GM19043 (cell line): ENCODE results near the gene KRTAP17-1.
"Not testable (repeated sequence)": the region's sequence is repeated elsewhere in the genome, so short reads cannot be mapped to it uniquely, and the experiment has no call there.

Experiments used
- ATAC-seq: cut with Tn5 transposase; IDR thresholded peaks from one replicate; pipeline ENCODE4 v1.9.1; 2021; ENCODE audit warnings: low read depth; ENCODE audit not compliant: unreplicated experiment

Gene KRTAP17-1

DNA sequence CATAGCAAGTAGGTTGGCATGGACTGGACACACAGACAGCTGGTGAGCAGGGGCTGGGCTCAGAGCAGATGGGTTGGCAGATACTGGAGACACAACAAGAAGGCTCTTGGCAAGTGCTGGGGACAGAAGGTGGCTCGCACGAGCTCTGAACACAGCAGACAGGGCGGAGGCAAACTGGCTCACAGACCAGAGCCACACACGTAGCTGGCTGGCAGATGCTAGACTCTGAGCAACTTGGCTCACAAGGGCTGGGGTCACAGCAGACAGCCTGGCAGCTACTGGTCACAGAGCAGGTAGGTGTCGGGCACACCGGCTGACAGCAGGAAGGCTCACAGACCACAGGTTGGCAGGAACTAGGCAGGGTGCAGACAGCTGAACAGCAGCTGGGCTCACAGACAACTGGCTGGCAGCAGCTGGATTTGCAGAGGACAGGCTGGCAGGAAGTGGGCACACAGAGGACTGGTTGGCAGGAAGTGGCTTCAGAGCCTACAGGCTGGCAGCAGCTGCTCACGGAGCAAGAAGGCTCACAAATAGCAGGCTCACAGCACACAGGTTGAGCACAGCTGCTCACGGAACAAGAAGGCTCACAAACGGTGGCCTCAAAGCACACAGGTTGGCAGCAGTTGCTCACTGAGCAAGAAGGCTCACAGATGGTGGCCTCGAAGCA is 7.1 kb downstream of the KRTAP17-1 start:
- no peak for ATAC-seq

DNA sequence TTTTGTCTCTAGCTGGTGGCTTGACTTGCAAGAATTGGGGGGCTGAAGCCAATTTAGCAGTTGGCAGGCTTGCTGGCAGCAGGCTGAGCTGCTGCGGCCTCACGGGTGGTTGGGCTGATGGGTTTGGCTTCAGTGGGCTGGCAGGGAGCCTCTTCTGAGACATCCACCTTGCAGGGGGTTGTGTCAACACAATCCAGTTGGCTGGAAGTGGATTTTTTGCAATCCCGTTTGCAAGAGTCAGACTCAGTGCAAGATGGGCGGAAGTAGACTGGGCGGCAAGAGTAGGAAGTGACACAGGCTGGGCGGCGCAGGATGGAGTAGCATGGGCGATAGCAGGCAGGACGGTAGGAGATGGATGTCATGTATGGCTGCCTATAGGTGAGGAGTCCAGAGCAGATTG is 7.9 kb downstream of the KRTAP17-1 start:
- no peak for ATAC-seq

DNA sequence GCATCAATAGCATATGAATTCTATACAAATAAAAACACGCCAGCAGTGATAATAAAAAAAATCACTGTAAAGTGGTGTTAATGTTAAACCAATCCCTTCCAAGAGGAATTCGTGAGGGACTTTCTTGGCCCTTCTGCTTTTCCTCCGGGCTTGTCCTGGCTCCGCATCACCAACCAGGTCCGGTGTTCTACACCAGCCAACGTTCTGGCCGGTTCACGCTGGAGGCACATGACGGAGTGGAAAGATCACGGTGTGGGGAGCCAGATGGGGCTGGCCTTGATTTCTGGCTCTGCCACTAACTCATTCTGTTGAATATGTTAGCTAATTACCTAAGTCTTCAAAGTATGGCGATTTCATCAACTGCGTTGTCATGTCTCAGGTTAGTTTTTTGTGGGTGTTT is 11.4 kb downstream of the KRTAP17-1 start:
- ATAC-seq, result no peak

DNA sequence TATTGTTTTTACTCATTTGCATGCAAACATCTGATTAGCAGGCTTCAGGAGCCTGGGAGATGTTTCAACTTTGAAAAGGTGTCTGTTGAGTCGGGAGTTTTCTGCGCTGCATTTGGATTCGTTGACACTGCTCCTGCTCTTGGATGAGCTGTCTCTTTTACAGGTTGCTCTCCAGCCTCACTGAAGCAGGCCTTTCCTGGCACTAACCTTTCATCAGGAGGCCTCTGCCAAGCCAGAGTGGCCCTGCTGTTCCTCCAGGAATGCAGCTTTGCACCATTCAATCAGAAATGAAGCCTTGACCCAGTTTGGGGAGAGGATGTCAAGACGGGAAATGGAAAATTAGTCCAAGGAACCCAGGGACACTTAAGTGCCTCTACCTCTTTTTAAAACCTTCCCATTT is 12.5 kb downstream of the KRTAP17-1 start:
- ATAC-seq, result no peak

DNA sequence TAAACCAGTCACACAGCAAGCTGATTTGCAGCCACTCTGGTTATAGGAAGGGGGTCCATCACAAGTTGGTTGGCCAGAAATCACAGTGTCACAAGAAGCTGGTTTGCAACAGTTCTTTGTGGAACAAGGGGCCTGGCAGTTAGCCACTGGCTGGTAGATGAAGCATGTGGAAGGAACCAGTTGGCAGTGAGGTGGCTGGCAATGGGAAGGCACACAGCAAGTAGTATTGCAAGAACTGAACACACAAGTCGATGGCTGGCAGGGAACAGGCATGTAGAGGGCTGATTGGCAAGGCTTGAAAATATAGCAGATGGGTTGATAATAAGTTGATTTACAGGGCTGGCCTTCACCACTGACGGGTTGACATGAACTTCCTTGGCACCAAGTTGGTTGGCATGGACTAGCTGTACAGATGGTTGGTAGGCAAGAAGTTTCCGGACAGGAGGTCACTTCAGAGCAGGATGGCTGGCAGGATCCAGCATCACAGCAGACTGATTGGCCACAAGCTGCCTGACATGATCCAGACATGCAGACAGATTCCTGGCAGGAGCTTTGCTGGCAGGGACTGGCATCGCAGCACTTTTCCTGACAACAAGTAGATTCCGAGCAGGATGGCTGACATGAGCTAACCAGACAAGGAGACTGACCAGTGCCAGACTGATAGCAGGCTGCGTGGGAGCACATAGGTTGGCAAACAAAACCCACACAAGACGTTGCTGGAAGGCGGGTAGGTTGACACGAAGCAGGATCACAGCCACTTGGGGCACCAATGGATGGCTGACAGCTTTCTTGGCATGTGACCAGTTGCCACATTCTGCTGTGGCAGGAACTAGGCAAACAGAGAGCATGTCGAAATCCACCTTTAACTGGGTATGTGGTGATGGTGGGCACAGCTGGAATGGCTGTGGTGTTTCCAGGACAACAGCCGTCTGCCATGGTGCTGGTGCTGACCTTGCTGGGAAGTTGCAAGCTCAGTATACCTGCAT is 13.3 kb downstream of the KRTAP17-1 start, which contains the start of gene KRTAP29-1:
TSS of gene KRTAP29-1 (minus strand) at position 936 of the 986 bp plus-strand sequence. CDS start at position 936, 0 bp downstream.
- no peak for ATAC-seq

DNA sequence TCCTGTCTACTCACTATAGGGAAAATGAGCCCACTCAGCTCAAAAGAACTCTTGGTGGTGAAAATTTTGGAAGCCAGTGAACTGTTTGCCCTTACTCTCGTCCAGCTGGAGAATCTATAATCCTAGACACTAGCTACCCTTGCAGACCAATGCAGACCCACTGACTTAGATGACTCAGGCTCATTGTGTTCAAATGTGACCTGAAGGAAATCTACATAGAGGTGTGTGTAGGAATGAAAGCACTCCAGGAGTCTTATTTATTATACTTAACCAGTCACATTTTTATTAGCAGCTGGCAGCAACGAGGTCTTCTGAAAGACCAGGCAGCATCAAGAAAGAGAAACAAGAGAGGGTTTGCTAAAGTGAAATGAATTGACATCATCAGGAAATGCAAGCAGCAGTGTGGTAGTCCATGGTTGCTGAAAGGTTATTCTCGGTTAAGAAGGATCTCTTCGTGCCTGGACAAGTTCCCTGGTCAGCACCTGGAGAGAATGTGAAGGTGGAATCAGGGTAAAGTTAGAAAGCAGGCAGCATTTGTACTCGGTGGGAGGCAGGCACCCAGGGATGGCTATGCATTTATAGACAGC is 14.2 kb downstream of the KRTAP17-1 start:
- ATAC-seq, result no peak

DNA sequence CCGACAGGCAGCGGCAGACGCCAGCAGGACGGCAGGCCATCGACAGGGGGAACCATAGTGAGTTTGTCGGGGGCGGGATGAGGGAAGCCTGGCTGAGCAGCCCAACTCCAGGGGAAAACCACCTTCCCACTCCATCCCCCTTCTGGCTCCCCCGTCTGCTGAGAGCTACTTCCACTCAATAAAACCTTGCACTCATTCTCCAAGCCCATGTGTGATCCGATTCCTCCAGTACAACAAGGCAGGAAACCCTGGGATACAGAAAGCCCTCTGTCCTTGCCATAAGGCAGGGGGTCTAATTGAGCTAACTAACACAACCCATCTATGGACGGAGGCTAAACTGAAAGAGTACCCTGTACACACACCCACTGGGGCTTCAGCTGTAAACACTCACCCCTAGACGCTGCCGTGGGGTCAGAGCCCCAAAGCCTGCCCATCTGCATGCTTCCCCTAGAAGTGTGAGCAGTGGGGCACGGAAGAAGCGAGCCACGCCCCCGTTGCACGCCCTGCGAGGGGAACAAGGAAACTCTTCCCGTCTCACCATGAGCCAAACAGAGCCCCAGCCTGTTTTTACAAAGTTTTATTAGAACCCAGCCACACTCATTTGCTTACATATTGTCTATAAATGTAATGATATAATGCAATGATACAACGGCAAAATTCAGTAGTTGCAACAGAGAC is 16.9 kb downstream of the KRTAP17-1 start:
- ATAC-seq, result no peak

DNA sequence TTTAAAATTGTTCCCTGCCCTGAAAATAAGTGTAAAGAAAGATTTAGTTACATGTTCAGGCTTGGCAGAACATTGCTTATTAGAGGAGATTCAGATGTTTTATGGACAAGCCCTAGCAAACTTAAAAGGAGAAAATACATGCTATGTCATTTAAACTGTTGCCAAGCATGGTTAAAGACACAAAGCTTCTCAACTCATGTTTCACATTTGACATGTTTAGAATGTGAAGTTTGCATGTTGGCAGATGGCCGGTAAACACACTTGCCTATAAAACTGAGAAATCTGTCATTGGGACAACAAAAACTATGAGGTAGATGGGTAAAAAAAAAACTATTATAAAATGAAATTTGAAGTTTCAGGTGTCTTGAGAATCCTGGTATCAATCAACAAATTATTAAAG is 18.7 kb downstream of the KRTAP17-1 start:
- ATAC-seq, result no peak

DNA sequence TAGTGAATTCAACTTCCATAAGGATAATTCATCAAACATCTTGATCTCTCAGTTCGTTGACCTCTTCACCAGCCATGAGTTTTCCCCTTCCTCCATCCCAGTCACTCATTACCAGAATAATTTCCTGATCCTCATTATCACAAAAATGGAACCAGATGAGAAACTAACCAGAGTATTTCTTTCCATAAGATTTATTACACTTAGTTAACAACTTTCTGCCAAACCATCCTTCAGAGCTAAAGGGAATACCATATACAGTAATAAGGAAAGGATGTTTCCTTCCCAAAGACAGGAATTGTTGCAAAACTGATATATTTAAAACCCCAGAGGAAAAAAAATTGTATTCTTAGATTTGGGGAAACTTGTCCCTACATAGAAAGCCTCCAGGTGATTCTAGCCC is 21.5 kb downstream of the KRTAP17-1 start:
- no peak for ATAC-seq

DNA sequence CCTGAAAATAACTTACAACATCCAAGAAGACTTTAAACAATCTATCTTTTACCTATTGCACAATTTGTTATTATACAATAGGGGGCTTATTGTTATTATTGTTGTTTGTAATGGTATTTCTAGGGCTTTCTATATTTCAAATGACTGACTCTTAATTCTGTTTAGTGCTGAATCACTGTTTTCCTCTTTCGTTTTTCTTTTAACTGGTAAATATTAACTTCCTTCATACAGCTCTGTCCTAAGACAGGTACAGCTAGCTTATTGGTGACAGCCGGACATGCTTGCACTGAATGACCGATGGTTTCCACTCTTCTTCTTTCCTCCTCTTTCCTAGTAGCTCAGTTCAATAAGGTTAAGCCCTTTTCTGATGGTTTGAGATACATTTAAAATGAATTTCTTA is 28.5 kb downstream of the KRTAP17-1 start:
- ATAC-seq, result no peak

DNA sequence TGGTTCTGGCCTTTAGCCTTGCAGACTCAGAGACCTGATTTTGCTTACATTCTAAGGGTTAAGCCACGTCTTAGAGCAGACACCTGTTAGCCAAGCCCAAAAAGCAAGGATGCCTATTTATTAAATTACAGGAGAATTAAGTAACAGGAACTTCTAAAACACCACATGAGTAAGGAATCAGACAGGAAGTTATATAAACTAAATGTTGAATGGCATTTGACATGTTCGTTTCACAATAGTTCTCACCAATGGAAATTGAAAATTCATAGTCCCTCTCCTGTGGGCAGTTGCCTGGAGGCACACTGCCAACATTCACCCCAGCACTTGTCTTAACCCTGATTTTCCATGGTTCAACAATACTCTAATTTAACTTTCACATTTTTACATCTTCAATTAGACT is 31.0 kb downstream of the KRTAP17-1 start:
- ATAC-seq, result no peak

DNA sequence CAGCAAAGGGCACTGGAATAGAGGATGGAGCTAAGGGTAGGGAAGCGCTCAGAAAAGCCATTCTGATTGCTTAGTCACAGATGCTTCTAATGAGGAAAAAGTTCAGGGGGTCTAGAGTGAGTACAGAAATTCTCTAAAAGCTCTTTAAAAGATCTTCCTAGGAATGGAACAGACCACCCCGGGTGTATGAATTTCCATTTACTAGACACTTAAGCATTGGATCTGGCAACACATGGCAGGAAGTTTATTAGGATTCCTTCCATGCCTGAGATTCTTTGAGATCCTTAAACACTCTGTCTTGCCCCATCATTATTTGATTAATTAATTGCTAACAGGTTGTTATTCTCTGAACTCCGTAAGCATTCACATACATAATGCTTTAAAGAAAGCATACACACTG is 31.5 kb downstream of the KRTAP17-1 start:
- ATAC-seq, result no peak

DNA sequence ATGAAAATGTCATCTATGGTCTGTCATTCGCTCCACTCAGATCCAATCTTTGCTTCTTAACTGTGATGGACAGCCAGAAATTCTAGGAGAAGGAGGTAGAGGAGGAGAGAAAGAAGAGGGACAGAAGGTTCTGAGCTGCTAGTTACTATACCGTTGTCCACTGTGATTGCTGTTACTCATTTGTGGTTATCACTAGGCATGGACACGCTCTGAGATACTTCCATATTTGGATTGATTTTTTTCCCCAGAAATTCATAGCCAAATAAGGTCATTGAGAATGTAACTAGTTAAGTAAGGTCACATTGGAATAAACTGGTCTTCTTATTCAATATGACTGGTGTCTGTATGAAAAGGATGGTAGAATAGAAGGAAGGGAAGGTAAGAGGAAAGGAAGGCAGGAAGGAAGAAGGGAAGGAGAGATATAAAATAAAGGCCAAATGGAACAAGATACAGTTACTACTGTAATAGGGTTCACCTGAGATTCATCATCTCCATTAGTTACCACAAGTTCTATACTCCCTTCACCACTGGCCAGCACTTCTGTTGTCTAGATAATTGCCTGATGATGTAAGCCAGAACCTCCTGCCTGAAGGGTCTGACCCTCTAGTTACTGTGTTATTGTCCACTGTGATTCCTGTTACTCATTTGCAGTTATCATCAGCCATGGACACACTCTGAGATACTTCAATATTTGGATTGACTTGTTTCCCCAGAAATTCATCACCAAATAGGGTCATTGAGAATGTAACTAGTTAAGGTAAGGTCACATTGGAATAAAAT is 37.1 kb downstream of the KRTAP17-1 start:
- no peak for ATAC-seq

DNA sequence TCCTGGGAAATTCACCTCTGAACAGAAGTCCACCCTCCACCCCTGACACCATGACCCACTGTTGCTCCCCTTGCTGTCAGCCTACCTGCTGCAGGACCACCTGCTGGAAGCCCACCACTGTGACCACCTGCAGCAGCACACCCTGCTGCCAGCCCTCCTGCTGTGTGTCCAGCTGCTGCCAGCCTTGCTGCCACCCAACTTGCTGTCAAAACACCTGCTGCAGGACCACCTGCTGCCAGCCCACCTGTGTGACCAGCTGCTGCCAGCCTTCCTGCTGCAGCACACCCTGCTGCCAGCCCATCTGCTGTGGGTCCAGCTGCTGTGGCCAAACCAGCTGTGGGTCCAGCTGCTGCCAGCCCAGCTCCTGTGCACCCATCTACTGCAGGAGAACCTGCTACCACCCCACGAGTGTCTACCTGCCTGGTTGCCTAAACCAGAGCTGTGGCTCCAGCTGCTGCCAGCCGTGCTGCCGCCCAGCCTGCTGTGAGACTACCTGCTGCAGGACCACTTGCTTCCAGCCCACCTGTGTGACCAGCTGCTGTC is 39.8 kb downstream of the KRTAP17-1 start, which contains the start of gene KRTAP9-7:
TSS of gene KRTAP9-7 (plus strand) at position 51 of the 543 bp plus-strand sequence. CDS start at position 51, 0 bp downstream.
- ATAC-seq, result not testable (repeated sequence)

DNA sequence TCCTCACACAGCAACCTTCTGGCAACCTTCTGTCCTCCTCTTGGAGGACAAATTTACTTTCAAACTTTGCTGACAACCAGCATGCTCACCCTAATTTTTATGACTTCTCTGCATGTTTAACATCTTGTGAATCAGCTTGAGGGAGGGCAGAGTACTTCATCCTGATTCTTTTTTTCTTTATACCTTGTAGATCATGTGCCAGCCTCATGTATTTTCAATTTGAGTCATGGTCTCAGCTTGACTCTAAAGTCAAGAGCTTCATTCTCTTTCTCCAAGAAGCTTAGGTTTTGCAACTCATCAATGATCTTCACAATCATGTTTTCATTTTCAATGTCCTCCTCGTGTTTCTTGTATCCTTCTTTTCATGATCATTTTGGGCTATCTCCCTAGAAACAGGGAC is 43.7 kb downstream of the KRTAP17-1 start:
- no peak for ATAC-seq

DNA sequence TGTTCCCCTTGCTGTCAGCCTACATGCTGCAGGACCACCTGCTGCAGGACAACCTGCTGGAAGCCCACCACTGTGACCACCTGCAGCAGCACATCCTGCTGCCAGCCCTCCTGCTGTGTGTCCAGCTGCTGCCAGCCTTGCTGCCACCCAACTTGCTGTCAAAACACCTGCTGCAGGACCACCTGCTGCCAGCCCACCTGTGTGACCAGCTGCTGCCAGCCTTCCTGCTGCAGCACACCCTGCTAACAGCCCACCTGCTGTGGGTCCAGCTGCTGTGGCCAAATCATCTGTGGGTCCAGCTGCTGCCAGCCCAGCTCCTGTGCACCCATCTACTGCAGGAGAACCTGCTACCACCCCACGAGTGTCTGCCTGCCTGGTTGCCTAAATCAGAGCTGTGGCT is 44.2 kb downstream of the KRTAP17-1 start:
- not testable (repeated sequence) for ATAC-seq

DNA sequence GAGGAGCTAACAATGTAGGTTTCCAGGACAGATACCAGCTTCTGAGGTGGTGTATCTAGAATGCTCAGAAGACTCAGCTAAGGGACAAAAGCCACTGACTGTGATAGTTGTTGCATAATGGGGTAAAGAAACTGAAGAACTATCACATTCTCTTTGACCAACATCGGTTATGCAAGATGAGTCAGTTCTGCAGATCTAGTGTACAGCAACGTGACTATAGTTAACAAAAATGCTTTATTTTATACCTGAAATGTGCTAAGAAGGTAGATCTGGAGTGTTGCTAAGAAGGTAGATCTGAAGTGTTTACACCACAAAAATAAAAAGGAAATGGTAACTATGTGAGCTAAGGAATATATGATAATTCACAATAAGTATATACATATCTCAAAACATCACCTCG is 47.8 kb downstream of the KRTAP17-1 start:
- no peak for ATAC-seq

DNA sequence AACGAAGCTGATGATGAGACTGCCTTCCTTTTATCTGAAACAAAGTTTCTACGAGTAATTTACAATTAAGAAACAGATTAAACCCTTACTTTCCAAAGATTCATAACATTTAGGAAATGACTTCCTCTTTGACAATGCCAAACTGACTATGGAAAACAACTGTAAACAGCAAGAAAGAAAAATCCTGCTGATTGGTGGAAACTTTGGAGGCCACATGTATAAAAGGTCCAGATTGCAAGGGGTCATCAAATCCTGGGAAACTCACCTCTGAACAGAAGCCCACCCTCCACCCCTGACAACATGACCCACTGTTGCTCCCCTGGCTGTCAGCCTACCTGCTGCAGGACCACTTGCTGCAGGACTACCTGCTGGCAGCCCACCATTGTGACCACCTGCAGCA is 50.4 kb downstream of the KRTAP17-1 start, which contains the start of gene KRTAP9-6:
TSS of gene KRTAP9-6 (plus strand) at position 301 of the 400 bp plus-strand sequence. CDS start at position 301, 0 bp downstream.
- ATAC-seq, result no peak
